Mammary epithelial cell (primary cell): Measurements from ENCODE around the gene MEI1.

Experiments used
- EZH2 ChIP-seq: IDR thresholded peaks from 2 replicates; pipeline ENCODE4 v1.6.1; 2012; ENCODE audit warnings: low read length, inconsistent platforms, borderline replicate concordance
- TF ChIP-seq, protein P1 (sequence below), 2 donors: IDR thresholded peaks in 1 of 2; conservative IDR thresholded peaks in 1 of 2; 2 replicates each; pipeline ENCODE4 v1.5.1; 2011 to 2012; ENCODE audit warnings: inconsistent platforms in 2 of 2, low read length in 2 of 2, mild to moderate bottlenecking in 2 of 2, control low read depth in 1 of 2, low read depth in 1 of 2; ENCODE audit not compliant: insufficient read depth in 1 of 2; ENCODE audit errors: extremely low read depth in 1 of 2

DNA sequence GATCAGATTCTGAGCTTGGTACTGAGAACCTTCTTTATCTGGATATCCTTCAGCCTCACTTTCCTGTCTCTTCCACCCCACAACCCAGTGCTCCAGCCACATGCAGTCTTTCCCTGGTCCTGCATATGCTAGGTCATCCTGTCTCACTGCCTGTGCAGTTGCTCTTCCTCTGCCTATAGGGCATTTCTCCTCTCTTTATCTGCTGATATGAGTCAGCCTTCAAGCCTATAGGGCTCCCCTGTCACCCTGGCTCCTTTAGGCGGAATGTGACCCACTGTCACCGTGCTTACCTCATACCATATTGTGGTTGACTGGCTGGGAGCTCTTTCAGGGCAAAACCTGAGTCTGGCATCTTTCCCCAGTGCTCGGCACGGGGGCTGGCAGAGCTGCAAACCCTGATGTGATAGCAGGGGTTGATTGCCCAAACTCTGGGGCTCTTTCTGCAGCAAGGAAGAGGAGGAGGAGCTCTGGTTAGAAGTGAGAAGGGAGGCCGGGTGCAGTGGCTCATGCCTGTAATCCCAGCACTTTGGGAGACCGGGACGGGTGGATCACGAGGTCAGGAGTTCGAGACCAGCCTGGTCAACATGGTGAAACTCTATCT lies 26.3 kb downstream of the MEI1 start:
- TF ChIP-seq, protein P1, sequence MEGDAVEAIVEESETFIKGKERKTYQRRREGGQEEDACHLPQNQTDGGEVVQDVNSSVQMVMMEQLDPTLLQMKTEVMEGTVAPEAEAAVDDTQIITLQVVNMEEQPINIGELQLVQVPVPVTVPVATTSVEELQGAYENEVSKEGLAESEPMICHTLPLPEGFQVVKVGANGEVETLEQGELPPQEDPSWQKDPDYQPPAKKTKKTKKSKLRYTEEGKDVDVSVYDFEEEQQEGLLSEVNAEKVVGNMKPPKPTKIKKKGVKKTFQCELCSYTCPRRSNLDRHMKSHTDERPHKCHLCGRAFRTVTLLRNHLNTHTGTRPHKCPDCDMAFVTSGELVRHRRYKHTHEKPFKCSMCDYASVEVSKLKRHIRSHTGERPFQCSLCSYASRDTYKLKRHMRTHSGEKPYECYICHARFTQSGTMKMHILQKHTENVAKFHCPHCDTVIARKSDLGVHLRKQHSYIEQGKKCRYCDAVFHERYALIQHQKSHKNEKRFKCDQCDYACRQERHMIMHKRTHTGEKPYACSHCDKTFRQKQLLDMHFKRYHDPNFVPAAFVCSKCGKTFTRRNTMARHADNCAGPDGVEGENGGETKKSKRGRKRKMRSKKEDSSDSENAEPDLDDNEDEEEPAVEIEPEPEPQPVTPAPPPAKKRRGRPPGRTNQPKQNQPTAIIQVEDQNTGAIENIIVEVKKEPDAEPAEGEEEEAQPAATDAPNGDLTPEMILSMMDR (conservative IDR thresholded peaks at IDR 0.05 in 1 of 2, IDR thresholded peaks at IDR 0.05 in 1 of 2; ENCODE audit: extremely low read depth in 1 of 2, insufficient read depth in 1 of 2, low read depth in 1 of 2, low read length in 2 of 2) = no peak
- no peak for TF ChIP-seq EZH2
